Neutrophil (primary cell): ENCODE measurements around the gene NYAP2.

Experiments used
- H3K27ac ChIP-seq: fragments of 200-600 bp; sonication (generic); 2 replicates; pipeline ENCODE4 v1.5.1; 2016; ENCODE audit warnings: mild to moderate bottlenecking, moderate library complexity
- H3K27me3 ChIP-seq: fragments of 200-600 bp; sonication (generic); 2 replicates; pipeline ENCODE4 v1.6.0; 2016; ENCODE audit warnings: mild to moderate bottlenecking
- H3K36me3 ChIP-seq: fragments of 200-600 bp; sonication (generic); 2 replicates; pipeline ENCODE4 v1.5.1; 2017
- H3K4me1 ChIP-seq, 2 experiments: fragments of 200-600 bp in 1 of 2; sonication (generic) in 1 of 2; 1 replicate in 1 of 2; 2 replicates in 1 of 2; pipeline versions ENCODE4 v1.5.1 to v1.6.1; 2013 to 2016; ENCODE audit warnings: low read depth in 1 of 2, low read length in 1 of 2, mild to moderate bottlenecking in 1 of 2, moderate library complexity in 1 of 2; ENCODE audit not compliant: control insufficient read depth in 1 of 2, insufficient read depth in 1 of 2
- H3K4me3 ChIP-seq, 2 experiments: fragments of 200-600 bp in 1 of 2; sonication (generic) in 1 of 2; 1 replicate in 1 of 2; 2 replicates in 1 of 2; pipeline ENCODE4 v1.5.1; 2013 to 2016; ENCODE audit warnings: low read depth in 1 of 2, low read length in 1 of 2, mild to moderate bottlenecking in 1 of 2, moderate library complexity in 1 of 2
- H3K9me3 ChIP-seq: fragments of 200-600 bp; sonication (generic); 2 replicates; pipeline ENCODE4 v1.5.1; 2016
- CTCF ChIP-seq: fragments of 200-600 bp; sonication (generic); IDR thresholded peaks from 2 replicates; pipeline ENCODE4 v1.5.1; 2016; ENCODE audit warnings: antibody characterized with exemption

NYAP2 gene

GRCh38 chr2:225590932-225591331 is 191.4 kb downstream of the NYAP2 start:
- H3K27me3 ChIP-seq, result no peaks in the 10 kb centered on the region
- TF ChIP-seq CTCF, result no peak
- H3K9me3 ChIP-seq, result no peaks in the 10 kb centered on the region
- H3K36me3 ChIP-seq, result no peaks in the 10 kb centered on the region
- no peak overlapping the region for H3K4me3 ChIP-seq
- no peak overlapping the region for H3K27ac ChIP-seq
- no peaks in the 10 kb centered on the region for H3K4me1 ChIP-seq

- Histone ChIP-seq H3K27ac (no peak overlapping the region), H3K27me3 (no peaks in the 10 kb centered on the region), H3K36me3 (no peaks in the 10 kb centered on the region), H3K9me3 (no peaks in the 10 kb centered on the region), H3K4me3 (no peak overlapping the region), H3K4me1 (no peaks in the 10 kb centered on the region)
- TF ChIP-seq CTCF, result no peak
These were observed 198.4 kb downstream of the NYAP2 start for GRCh38 chr2:225597911-225598310.

- Histone ChIP-seq H3K27ac (no peak overlapping the region), H3K4me3 (no peak overlapping the region), H3K27me3 (no peaks in the 10 kb centered on the region), H3K9me3 (no peaks in the 10 kb centered on the region), H3K36me3 (no peaks in the 10 kb centered on the region), H3K4me1 (no peaks in the 10 kb centered on the region)
- TF ChIP-seq CTCF, result no peak
These were observed 198.9 kb downstream of the NYAP2 start for GRCh38 chr2:225598426-225598825.

- Histone ChIP-seq H3K9me3 (no peaks in the 10 kb centered on the region), H3K27me3 (no peaks in the 10 kb centered on the region), H3K4me3 (no peak overlapping the region), H3K36me3 (no peaks in the 10 kb centered on the region), H3K4me1 (no peaks in the 10 kb centered on the region), H3K27ac (no peak overlapping the region)
- TF ChIP-seq CTCF, result no peak
These were observed 199.4 kb downstream of the NYAP2 start for GRCh38 chr2:225598897-225599296.

GRCh38 chr2:225599856-225600255 is 200.3 kb downstream of the NYAP2 start:
- no peaks in the 10 kb centered on the region for H3K9me3 ChIP-seq
- H3K27me3 ChIP-seq, result no peaks in the 10 kb centered on the region
- H3K4me3 ChIP-seq, result no peak overlapping the region
- no peak for TF ChIP-seq CTCF
- H3K4me1 ChIP-seq, result no peaks in the 10 kb centered on the region
- H3K27ac ChIP-seq, result no peak overlapping the region
- no peaks in the 10 kb centered on the region for H3K36me3 ChIP-seq

- Histone ChIP-seq H3K4me1 (no peaks in the 10 kb centered on the region), H3K4me3 (no peak overlapping the region), H3K36me3 (no peaks in the 10 kb centered on the region), H3K27me3 (no peaks in the 10 kb centered on the region), H3K9me3 (no peaks in the 10 kb centered on the region), H3K27ac (no peak overlapping the region)
- no peak for TF ChIP-seq CTCF
These were observed 200.9 kb downstream of the NYAP2 start for GRCh38 chr2:225600444-225600843.
